Measurements from ENCODE around the gene GTSE1.

GTSE1 gene

DNA sequence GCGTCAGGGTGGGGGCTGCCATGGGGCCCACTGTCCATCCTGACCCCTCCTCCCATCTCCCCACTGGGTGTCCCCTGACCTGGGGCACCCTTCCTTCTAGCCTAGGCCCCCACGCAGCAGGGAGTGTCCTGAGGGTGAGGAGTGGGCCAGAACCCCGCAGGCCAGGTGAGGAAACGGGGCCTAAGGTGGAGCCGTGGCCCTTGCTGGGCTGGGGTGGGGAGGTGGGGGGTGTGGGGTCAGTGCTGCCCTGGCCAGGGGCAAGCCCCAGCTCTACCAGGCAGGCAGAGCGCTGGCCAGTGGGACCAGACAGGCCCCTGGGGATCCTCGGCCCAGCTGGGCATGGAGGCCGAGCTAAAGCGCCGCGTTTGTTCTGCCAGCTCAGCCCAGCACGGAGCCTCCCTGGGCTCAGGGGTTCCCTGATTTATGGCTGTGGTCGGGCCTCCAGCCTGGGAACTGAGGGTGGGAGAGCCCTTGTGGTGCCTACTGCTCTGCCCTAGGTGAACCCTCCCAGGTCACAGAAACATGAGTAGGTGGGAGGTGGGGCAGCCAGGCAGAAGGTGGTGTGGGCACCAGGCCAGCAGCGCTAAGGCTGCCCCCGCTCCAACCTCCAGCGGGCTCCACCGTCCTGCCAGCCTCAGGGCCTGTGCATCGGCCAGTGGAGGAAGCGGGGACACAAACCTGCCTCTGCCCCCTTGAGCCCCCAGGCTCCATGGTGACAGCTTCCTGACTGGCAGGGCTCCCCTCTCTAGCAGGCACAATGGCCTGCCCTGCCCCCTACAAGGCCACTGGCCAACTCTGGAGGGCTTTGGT is 61.2 kb downstream of the GTSE1 start:
- peaks cover 23% of the 10 kb centered on the region for H3K36me3 ChIP-seq (ENCODE audit: insufficient read depth, low read length)

DNA sequence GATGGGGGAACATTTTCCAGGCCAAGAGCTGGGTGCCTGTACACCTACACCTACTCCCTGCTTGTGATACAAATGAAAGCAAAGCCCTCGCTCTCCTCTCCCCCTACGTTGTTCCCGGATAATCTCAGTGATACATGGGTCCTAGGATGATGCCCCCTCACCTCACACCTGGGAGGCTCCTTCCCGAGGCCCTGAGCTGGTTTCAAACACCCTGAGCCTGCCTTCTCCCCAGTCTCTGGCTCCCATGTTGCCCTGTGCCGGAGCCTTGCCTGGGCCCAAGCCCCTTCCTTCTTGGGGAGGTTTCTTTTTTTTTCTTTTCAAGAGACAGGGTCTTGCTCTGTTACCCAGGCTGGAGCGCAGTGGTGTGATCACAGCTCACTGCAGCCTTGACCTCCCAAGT is 62.1 kb downstream of the GTSE1 start:
- Histone ChIP-seq H3K4me1 (ENCODE audit: insufficient read depth, low read length) (no peaks in the 10 kb centered on the region), H3K27me3 (ENCODE audit: control insufficient read depth in 1 of 2, insufficient read depth in 2 of 2, low read length in 2 of 2) (peaks cover 0 to 8% of the 10 kb centered on the region in 2 donors), H3K9me3 (ENCODE audit: low read length) (no peaks in the 10 kb centered on the region), H3K27ac (ENCODE audit: low read depth, low read length) (no peak overlapping the region), H3K4me3 (ENCODE audit: low read depth in 1 of 2, low read length in 2 of 2) (no peak overlapping the region), H3K36me3 (ENCODE audit: insufficient read depth, low read length) (peaks cover 15% of the 10 kb centered on the region), H3K9ac (ENCODE audit: low read length) (no peak overlapping the region)

More for the DNA sequence above, 61.2 kb downstream of the GTSE1 start:
- H3K9ac ChIP-seq (ENCODE audit: low read length), result no peak overlapping the region
- H3K4me3 ChIP-seq (ENCODE audit: low read depth in 1 of 2, low read length in 2 of 2), result no peak overlapping the region
- no peak overlapping the region for H3K27ac ChIP-seq (ENCODE audit: low read depth, low read length)
- no peaks in the 10 kb centered on the region for H3K4me1 ChIP-seq (ENCODE audit: insufficient read depth, low read length)
- no peaks in the 10 kb centered on the region for H3K9me3 ChIP-seq (ENCODE audit: low read length)
- H3K27me3 ChIP-seq (ENCODE audit: control insufficient read depth in 1 of 2, insufficient read depth in 2 of 2, low read length in 2 of 2), result peaks cover 0 to 4% of the 10 kb centered on the region in 2 donors

DNA sequence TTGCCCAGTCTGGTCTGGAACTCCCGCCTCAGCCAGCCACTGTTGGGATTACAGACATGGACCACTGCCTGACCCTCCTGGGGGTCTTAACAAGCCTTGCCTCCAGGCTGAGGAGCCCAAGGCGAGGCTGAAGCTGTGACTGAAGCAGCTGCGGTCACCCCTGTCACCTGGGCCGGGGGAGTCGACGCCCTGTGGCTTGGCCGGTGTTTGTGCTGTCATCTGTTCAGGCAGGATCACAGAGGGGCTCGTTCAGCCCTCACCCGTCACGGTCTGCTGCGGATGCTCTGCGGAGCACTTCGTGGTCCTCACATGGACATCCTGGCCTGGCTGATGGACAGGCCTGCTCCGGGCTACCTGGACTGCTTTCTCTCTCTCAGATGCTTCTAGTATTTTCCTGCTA is 62.7 kb downstream of the GTSE1 start:
- no peaks in the 10 kb centered on the region for H3K9me3 ChIP-seq (ENCODE audit: low read length)
- no peaks in the 10 kb centered on the region for H3K4me1 ChIP-seq (ENCODE audit: insufficient read depth, low read length)
- H3K4me3 ChIP-seq (ENCODE audit: low read depth in 1 of 2, low read length in 2 of 2), result no peak overlapping the region
- H3K27me3 ChIP-seq (ENCODE audit: control insufficient read depth in 1 of 2, insufficient read depth in 2 of 2, low read length in 2 of 2), result peaks cover 0 to 14% of the 10 kb centered on the region in 2 donors
- peaks cover 9% of the 10 kb centered on the region for H3K36me3 ChIP-seq (ENCODE audit: insufficient read depth, low read length)
- no peak overlapping the region for H3K9ac ChIP-seq (ENCODE audit: low read length)
- H3K27ac ChIP-seq (ENCODE audit: low read depth, low read length), result no peak overlapping the region

GRCh38 chr22:46360097-46360496 is 63.4 kb downstream of the GTSE1 start:
- Histone ChIP-seq H3K36me3 (ENCODE audit: insufficient read depth, low read length) (peaks cover 2% of the 10 kb centered on the region), H3K4me1 (ENCODE audit: insufficient read depth, low read length) (no peaks in the 10 kb centered on the region)

DNA sequence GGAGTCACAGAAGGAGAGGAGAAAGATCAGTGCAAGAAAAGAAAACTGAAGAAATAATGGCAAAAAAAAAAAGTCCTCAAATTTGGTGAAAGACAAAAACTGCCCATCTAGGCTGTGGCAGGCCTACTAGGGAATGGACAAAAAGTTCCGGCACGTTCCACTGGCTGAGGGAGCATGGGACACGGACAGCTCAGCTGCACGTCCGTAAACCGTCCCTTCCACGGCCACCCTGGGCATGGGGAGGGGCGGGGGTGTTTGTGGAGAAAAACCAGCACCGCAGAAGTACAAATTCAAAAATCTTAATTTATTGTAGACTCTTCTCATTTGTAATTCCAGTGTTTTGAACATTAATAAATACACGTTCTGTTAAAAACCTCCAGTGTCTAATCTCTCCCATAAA is 64.2 kb downstream of the GTSE1 start:
- H3K9ac ChIP-seq (ENCODE audit: low read length), result no peak overlapping the region
- no peaks in the 10 kb centered on the region for H3K9me3 ChIP-seq (ENCODE audit: low read length)
- no peaks in the 10 kb centered on the region for H3K4me1 ChIP-seq (ENCODE audit: insufficient read depth, low read length)
- H3K27me3 ChIP-seq (ENCODE audit: control insufficient read depth in 1 of 2, insufficient read depth in 2 of 2, low read length in 2 of 2), result peaks cover 0 to 25% of the 10 kb centered on the region in 2 donors
- no peak overlapping the region for H3K27ac ChIP-seq (ENCODE audit: low read depth, low read length)
- no peak overlapping the region for H3K4me3 ChIP-seq (ENCODE audit: low read depth in 1 of 2, low read length in 2 of 2)
- H3K36me3 ChIP-seq (ENCODE audit: insufficient read depth, low read length), result no peaks in the 10 kb centered on the region

More at GRCh38 chr22:46360097-46360496, 63.4 kb downstream of the GTSE1 start:
- Histone ChIP-seq H3K27ac (ENCODE audit: low read depth, low read length) (no peak overlapping the region), H3K27me3 (ENCODE audit: control insufficient read depth in 1 of 2, insufficient read depth in 2 of 2, low read length in 2 of 2) (peaks cover 0 to 21% of the 10 kb centered on the region in 2 donors), H3K4me3 (ENCODE audit: low read depth in 1 of 2, low read length in 2 of 2) (no peak overlapping the region), H3K9ac (ENCODE audit: low read length) (no peak overlapping the region), H3K9me3 (ENCODE audit: low read length) (no peaks in the 10 kb centered on the region)

DNA sequence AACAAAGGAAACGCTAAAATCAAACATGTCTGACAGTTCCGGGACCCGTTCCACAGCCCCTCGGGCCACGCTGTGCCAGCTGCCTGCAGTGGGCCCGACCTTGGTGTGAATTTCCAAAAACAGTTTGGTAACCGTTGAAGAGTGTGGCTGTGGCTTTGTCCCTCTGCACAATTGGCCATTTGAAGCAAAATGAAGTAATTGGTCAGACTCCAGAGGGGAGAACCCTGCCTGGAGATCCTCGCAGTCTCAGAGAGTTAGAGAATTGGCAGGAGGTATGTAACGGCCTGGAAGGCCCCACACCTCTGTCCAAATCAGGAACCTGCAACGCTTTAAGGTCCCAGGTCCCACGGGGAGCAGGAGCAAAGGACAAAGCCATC is 65.1 kb downstream of the GTSE1 start:
- H3K4me3 ChIP-seq (ENCODE audit: low read depth in 1 of 2, low read length in 2 of 2), result no peak overlapping the region
- H3K9ac ChIP-seq (ENCODE audit: low read length), result no peak overlapping the region
- H3K36me3 ChIP-seq (ENCODE audit: insufficient read depth, low read length), result no peaks in the 10 kb centered on the region
- no peaks in the 10 kb centered on the region for H3K4me1 ChIP-seq (ENCODE audit: insufficient read depth, low read length)
- H3K9me3 ChIP-seq (ENCODE audit: low read length), result no peaks in the 10 kb centered on the region
- H3K27ac ChIP-seq (ENCODE audit: low read depth, low read length), result no peak overlapping the region
- peaks cover 0 to 28% of the 10 kb centered on the region in 2 donors for H3K27me3 ChIP-seq (ENCODE audit: control insufficient read depth in 1 of 2, insufficient read depth in 2 of 2, low read length in 2 of 2)

DNA sequence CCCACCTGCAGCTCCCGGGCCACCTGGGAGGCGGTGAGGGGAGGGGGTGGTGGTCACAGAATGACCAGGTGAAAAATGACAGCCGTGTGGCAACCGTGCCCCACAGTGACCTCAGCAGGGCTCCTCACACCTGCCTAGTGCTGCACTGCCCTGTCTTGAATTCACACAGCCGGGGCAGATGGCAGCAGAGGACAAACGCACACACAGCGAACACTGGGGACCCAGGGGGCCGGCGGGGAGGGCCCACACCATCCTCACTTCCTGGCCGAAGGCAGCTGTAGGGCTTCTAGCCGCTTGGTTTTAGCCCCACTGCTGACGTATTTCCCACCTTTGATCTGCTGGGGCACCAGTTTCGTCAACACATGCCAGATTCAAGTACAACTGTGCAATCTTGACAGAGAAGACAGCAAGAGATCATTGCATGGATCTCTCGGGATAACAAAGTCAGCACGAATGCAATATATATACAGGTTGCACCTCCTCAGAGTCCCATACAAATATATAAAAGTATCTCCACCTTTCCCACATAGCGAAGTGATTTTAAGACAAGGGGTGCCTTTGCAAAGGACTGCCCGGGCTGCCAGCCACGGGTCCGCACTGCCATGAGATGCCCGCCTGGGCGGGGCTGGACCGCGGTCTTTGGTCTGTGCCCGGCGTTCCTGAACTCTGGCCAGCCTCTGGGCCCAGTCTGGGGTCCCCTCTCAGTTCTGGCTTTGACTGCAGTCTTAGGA is 65.7 kb downstream of the GTSE1 start:
- H3K27me3 ChIP-seq (ENCODE audit: control insufficient read depth in 1 of 2, insufficient read depth in 2 of 2, low read length in 2 of 2), result peaks cover 0 to 34% of the 10 kb centered on the region in 2 donors
- H3K36me3 ChIP-seq (ENCODE audit: insufficient read depth, low read length), result no peaks in the 10 kb centered on the region
- no peak overlapping the region for H3K27ac ChIP-seq (ENCODE audit: low read depth, low read length)
- no peaks in the 10 kb centered on the region for H3K9me3 ChIP-seq (ENCODE audit: low read length)
- H3K4me3 ChIP-seq (ENCODE audit: low read depth in 1 of 2, low read length in 2 of 2), result no peak overlapping the region
- no peak overlapping the region for H3K9ac ChIP-seq (ENCODE audit: low read length)
- H3K4me1 ChIP-seq (ENCODE audit: insufficient read depth, low read length), result no peaks in the 10 kb centered on the region

DNA sequence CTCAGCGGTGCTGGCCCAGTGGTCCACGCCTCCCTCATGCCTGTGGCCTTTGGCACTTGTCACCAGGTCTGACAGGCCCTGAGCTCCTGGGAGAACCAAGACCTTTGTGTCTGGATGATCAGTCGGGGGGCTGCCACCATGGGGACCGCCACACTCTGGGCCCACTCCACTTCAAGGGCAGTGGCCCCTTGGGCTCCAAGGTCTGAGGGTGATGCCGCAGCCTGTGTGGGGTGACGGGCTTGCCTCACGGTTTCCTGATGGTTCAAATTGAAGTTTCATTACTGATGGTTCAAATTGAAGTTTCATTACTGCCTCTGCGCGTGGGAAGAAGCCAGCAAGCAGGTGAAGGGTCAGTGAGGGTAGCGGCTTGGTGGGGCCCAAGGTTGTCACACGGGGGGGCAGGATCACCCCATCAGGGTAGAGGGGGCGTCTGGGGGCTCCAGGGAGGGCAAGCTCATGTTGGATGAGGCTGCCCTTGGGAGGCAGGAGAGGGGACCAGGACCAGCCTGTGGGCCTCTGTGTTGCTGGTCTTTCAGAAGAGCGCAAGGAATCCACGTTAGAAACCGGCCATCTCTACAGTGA is 66.4 kb downstream of the GTSE1 start:
- Histone ChIP-seq H3K27ac (ENCODE audit: low read depth, low read length) (no peak overlapping the region), H3K4me3 (ENCODE audit: low read depth in 1 of 2, low read length in 2 of 2) (no peak overlapping the region), H3K36me3 (ENCODE audit: insufficient read depth, low read length) (no peaks in the 10 kb centered on the region), H3K4me1 (ENCODE audit: insufficient read depth, low read length) (no peaks in the 10 kb centered on the region), H3K27me3 (ENCODE audit: control insufficient read depth in 1 of 2, insufficient read depth in 2 of 2, low read length in 2 of 2) (peaks cover 0 to 36% of the 10 kb centered on the region in 2 donors), H3K9ac (ENCODE audit: low read length) (no peak overlapping the region), H3K9me3 (ENCODE audit: low read length) (no peaks in the 10 kb centered on the region)

- Histone ChIP-seq H3K4me3 (ENCODE audit: low read depth in 1 of 2, low read length in 2 of 2) (no peak overlapping the region), H3K36me3 (ENCODE audit: insufficient read depth, low read length) (no peaks in the 10 kb centered on the region), H3K4me1 (ENCODE audit: insufficient read depth, low read length) (no peaks in the 10 kb centered on the region), H3K9me3 (ENCODE audit: low read length) (no peaks in the 10 kb centered on the region), H3K27ac (ENCODE audit: low read depth, low read length) (no peak overlapping the region), H3K27me3 (ENCODE audit: control insufficient read depth in 1 of 2, insufficient read depth in 2 of 2, low read length in 2 of 2) (peaks cover 0 to 36% of the 10 kb centered on the region in 2 donors), H3K9ac (ENCODE audit: low read length) (no peak overlapping the region)
Measured at GRCh38 chr22:46363611-46364321, 67.1 kb downstream of the GTSE1 start.

DNA sequence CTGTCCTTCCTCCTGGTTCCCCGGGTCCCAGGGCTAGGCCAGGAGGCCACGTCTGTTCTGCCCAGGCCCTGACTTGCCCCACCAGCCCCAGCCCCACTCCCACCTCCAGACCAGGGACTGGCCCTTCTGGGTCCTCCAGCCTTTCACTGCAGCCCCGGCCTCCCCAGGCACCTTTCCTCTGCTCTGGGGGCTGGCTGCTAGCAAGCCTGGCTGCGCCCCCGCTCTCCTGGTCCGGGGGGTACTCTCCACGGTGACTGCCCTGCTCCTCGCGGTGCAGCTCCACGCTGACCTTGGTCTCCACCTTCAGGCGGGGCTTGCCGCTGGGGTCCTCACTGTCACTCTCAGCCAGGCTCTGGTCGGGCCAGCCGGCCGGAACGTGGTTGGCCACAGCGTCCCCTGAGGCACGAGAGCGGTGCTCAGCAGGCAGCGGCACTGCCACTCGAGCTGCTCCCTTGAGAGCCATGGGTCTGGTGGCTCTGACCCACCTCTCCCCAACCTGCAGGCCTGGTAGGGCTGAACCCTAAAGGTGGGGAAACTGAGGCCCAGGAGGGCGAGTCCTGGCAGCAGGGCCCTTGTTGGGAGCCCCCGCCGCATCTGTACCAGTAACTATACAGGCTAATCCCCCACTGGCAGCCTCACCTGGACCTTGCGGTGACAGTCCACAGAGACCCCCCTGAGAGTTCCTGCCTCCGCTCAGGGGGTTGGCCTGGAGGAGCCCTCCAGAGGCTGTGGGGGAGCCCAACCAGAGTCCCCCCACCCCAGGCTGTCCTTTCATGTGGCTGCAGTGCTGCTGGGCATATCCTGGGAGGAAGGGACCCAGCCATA is 67.9 kb downstream of the GTSE1 start:
- Histone ChIP-seq H3K4me1 (ENCODE audit: insufficient read depth, low read length) (no peaks in the 10 kb centered on the region), H3K27ac (ENCODE audit: low read depth, low read length) (no peak overlapping the region), H3K9me3 (ENCODE audit: low read length) (no peaks in the 10 kb centered on the region), H3K4me3 (ENCODE audit: low read depth in 1 of 2, low read length in 2 of 2) (no peak overlapping the region), H3K27me3 (ENCODE audit: control insufficient read depth in 1 of 2, insufficient read depth in 2 of 2, low read length in 2 of 2) (peaks cover 0 to 36% of the 10 kb centered on the region in 2 donors), H3K36me3 (ENCODE audit: insufficient read depth, low read length) (no peaks in the 10 kb centered on the region), H3K9ac (ENCODE audit: low read length) (no peak overlapping the region)

Data from muscle layer of colon (tissue), 2 donors.